Jurkat, Clone E6-1 (cell line): ENCODE measurements around the gene ABLIM2.
"Not testable (repeated sequence)": the region's sequence is repeated elsewhere in the genome, so short reads cannot be mapped to it uniquely, and the experiment has no call there.

ENCODE experiments used
- DNase-seq: peaks from one replicate; pipeline ENCODE4 v3.0.0-alpha.2; 2011; ENCODE audit warnings: low read depth, low spot score
- H3K4me3 ChIP-seq: 2 replicates; pipeline ENCODE4 v1.5.1; 2011; ENCODE audit warnings: mild to moderate bottlenecking, low read length, control low read depth, moderate library complexity

Gene ABLIM2

DNA sequence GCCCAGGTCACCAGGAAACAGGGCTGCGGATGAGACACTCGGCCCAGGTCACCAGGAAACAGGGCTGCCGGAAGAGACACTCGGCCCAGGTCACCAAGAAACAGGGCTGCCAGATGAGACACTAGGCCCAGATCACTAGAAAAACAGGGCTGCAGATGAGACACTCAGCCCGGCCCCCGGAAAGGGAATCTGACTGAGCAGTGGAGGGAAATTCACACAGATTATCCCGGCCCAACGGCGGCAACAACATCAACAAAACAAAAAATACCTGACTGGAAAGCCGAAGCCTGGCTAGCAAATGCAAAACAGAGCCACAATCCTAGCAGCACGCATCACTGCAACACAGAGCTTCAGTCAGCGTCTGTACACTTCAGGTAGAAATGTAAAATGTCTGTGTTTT lies 239.6 kb downstream of the ABLIM2 start:
- no peak for DNase-seq
- no peak overlapping the region for H3K4me3 ChIP-seq

DNA sequence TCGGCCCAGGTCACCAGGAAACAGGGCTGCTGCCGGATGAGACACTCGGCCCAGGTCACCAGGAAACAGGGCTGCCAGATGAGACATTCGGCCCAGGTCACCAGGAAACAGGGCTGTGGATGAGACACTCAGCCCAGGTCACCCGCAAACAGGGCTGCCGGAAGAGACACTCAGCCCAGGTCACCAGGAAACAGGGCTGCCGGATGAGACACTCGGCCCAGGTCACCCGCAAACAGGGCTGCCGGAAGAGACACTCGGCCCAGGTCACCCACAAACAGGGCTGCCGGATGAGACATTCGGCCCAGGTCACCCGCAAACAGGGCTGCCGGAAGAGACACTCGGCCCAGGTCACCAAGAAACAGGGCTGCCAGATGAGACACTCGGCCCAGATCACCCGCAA lies 240.4 kb downstream of the ABLIM2 start:
- DNase-seq, H3K4me3 ChIP-seq: not testable (repeated sequence)

DNA sequence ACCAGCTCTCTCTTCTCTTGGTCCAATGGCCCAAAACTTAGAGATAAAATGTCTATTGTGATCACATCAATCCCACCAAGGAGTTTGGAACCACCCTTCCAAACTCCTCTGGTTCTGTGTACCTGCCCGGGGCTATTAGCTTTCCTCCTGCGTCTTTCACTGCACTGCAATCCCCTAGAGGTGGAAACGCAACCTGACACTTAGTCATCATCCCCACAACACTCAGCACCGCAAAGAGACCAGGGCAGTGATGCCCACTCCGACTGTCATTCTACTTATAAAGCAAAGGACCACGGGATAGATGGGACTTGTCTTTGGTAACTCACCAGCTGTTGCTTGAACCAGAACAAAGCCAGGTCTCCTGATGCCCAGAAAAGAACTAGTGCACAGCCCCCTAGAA lies 240.9 kb downstream of the ABLIM2 start:
- no peak overlapping the region for H3K4me3 ChIP-seq
- no peak for DNase-seq

DNA sequence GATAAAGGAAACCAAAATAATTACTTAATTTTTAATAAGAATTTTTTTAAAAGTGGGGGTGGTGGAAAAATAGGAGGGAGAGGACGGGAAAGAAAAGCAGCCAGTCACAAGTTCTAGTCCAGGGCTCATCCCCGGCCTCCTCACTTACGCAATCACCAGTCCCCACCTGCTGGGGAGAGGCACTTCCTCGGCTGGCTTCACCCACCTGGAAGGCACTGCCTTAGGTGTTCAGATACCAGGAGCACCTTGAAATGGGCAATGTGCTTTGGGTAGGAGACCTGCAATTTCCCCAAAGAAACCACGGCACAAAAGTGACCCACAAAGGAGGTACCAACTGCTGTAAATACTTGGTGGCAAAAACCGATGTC lies 242.8 kb downstream of the ABLIM2 start:
- no peak overlapping the region for H3K4me3 ChIP-seq
- peak; percentile 26 for DNase-seq
